HG03378 (cell line): Measurements from ENCODE around the gene C10orf71.

Experiments
- ATAC-seq: cut with Tn5 transposase; IDR thresholded peaks from one replicate; pipeline ENCODE4 v1.9.1; 2021; ENCODE audit warnings: mild to moderate bottlenecking, moderate library complexity; ENCODE audit not compliant: unreplicated experiment

Gene C10orf71

GRCh38 chr10:49374740-49375139, 75.8 kb downstream of the C10orf71 start:
- ATAC-seq, result no peak

DNA sequence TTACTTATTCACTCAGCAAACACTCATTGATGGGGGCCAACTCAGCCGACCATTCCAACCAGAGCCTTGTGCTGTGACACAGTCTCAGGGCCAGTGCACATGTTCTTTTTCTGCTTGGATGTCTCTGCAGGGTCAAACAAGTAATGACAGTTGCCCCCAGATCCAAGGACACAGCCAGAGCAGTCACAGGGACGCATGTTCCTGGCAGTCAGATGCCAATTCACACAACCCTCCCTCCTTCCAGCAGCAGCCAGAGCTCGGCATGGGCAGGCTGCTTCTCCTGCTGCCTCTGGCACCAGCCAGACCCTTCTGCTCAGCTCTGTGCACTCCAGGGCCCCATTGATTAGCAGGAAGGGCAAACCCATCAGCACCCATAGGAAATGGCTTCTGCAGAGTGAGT, 76.6 kb downstream of the C10orf71 start:
- no peak for ATAC-seq
